Measurements from ENCODE around the gene ADGRG3. TPM values are rescaled to one million over a fixed set of nuclear protein-coding genes. Genes with fewer than 3 reads are reported as not detected.
A peak's percentile ranks its signal among the peaks of the same experiment; 100 is the strongest.

The ADGRG3 gene
- total and polyA plus RNA-seq, 2 experiments from 2014 or later = not detected

DNA sequence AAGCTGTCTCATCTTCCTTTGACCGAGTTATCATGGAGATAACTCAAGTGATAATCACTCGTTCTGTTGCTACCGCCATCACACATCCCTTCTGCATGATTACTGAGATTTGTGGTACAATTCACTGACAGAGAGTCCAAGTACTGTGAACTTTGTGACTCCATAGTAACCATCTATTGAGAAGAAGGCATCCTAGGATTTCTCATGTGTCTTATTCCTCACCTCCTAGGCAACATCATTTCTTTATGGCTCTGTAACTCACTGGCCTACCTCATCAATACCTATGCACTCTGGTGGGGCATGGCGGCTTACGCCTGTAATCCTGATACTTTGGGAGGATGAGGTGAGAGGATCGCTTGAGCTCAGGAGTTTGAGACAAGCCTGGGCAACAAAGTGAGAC is 45.9 kb downstream of the ADGRG3 start:
- WGBS, 2 experiments (ENCODE audit: low coverage in 1 of 2, low lambda C conversion rate in 2 of 2, missing lambda C conversion rate in 2 of 2) = 71 to 73% methylated on average over 6 of the region's 6 CpGs
- Histone ChIP-seq H3K27me3 (replicated peaks; ENCODE audit: insufficient read depth) (peaks cover 64% of the 10 kb centered on the region), H3K4me3 (no peak overlapping the region), H3K4me1 (ENCODE audit: insufficient read depth) (no peaks in the 10 kb centered on the region), H3K9me3 (ENCODE audit: low read depth) (no peaks in the 10 kb centered on the region), H3K27ac (no peak overlapping the region), H3K36me3 (ENCODE audit: low read depth) (no peaks in the 10 kb centered on the region), H3K4me2 (ENCODE audit: unreplicated experiment) (no peak overlapping the region), H3K79me2 (ENCODE audit: insufficient read depth) (no peaks in the 10 kb centered on the region), H2AFZ (no peak overlapping the region), H4K20me1 (ENCODE audit: insufficient read depth) (no peaks in the 10 kb centered on the region; the same call in 1 of the 2 replicates), H3K9ac (no peak overlapping the region), H3F3A (ENCODE audit: insufficient read depth) (no peaks in the 10 kb centered on the region), H3K9me2 (ENCODE audit: insufficient read depth) (no peaks in the 10 kb centered on the region)
- in situ Hi-C loops (cut with MboI) = loop anchor here (10.0 kb wide), 1 partner anchor 129 kb away; no protein-coding TSS in a partner anchor
- TF ChIP-seq EZH2 (IDR thresholded peaks at IDR 0.05; ENCODE audit: insufficient read depth, poor library complexity, severe bottlenecking) (no peak), EZH2phosphoT487 (IDR thresholded peaks at IDR 0.05; ENCODE audit: insufficient read depth, low read depth) (no peak)
- no peak for DNase-seq

DNA sequence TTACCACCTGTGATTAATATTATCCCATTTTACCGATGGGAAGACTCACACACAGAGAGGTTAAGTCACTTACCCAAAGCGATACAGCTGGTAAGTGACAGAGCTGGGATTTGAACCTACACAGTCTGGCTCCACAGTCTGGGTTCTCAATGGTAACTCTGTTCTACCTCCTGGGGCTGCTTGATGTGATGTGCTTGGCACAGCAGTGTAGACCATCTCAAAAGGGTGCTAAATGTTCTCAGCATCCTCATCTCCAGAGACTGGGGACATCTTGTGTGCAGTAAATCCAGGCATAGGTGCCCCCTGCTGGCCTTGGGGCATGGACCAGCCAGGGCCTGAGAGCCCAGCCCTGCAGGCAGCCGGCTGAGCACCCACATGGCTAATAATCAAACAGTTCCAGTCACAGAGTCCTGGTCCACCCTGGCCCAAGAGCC is 52.1 kb downstream of the ADGRG3 start:
- WGBS, 2 experiments (ENCODE audit: low coverage in 1 of 2, low lambda C conversion rate in 2 of 2, missing lambda C conversion rate in 2 of 2) = 66 to 70% methylated on average over 3 of the region's 3 CpGs
- Histone ChIP-seq H3K4me2 (ENCODE audit: unreplicated experiment) (no peak overlapping the region), H3K4me3 (no peak overlapping the region), H3K27ac (no peak overlapping the region), H3K27me3 (replicated peaks; ENCODE audit: insufficient read depth) (peaks cover 9% of the 10 kb centered on the region; the same call in 1 of the 2 replicates), H4K20me1 (ENCODE audit: insufficient read depth) (no peaks in the 10 kb centered on the region), H3K4me1 (ENCODE audit: insufficient read depth) (no peaks in the 10 kb centered on the region), H3K9me3 (ENCODE audit: low read depth) (no peaks in the 10 kb centered on the region), H3K9me2 (ENCODE audit: insufficient read depth) (no peaks in the 10 kb centered on the region), H3K79me2 (ENCODE audit: insufficient read depth) (no peaks in the 10 kb centered on the region), H2AFZ (no peak overlapping the region), H3K36me3 (ENCODE audit: low read depth) (no peaks in the 10 kb centered on the region), H3K9ac (no peak overlapping the region), H3F3A (ENCODE audit: insufficient read depth) (no peaks in the 10 kb centered on the region)
- peak; percentile 74 for DNase-seq
- TF ChIP-seq EZH2phosphoT487 (IDR thresholded peaks at IDR 0.05; ENCODE audit: insufficient read depth, low read depth) (no peak), EZH2 (IDR thresholded peaks at IDR 0.05; ENCODE audit: insufficient read depth, poor library complexity, severe bottlenecking) (no peak)
- in situ Hi-C loops (cut with MboI) = no loop called here

DNA sequence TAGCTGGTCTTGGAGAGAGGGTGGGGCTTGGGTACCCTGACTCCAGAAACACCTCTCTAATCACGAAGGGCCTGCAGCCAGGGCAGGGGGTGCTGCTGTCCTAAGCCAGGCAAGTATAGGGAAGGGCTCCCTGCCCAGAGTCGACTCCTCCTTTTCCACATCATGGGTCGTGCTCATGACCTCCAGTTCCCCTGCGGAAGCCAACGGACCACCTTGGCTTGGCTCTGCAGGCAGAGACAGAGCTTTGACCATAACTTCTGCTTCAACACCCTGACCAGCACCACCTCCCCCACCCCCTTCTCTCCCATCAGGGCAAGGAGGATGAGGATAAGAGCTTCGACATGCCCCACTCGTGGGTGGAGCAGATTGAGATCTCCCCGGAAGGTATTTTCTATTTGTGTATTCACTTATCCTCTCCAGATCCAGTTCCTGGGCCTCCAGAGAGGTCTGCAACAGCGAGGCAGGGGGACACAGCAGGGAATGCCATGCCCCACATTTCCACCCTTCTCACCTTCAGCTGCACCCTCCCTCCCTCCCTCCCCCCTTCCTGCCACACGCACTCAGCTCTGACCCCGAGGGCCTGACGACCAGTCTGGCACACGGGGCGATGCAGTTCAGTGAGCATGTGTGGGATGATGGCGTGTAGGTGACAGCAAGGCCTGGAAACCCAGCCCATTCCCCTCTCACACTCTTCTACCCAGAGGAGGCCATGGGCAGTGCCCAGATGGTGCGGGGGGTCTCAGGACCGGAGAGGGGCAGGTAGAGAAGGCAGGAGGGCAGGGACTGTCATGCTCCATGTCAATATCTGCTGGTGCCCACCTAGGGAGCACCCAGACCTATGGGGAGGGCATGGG is 53.5 kb downstream of the ADGRG3 start:
- Histone ChIP-seq H3K4me1 (ENCODE audit: insufficient read depth) (no peaks in the 10 kb centered on the region), H3K36me3 (ENCODE audit: low read depth) (no peaks in the 10 kb centered on the region), H3K9ac (no peak overlapping the region), H3K27me3 (replicated peaks; ENCODE audit: insufficient read depth) (no peaks in the 10 kb centered on the region), H3K79me2 (ENCODE audit: insufficient read depth) (no peaks in the 10 kb centered on the region), H3K9me2 (ENCODE audit: insufficient read depth) (no peaks in the 10 kb centered on the region), H3F3A (ENCODE audit: insufficient read depth) (no peaks in the 10 kb centered on the region), H3K4me3 (no peak overlapping the region), H3K27ac (no peak overlapping the region), H2AFZ (no peak overlapping the region), H4K20me1 (ENCODE audit: insufficient read depth) (no peaks in the 10 kb centered on the region), H3K4me2 (ENCODE audit: unreplicated experiment) (no peak overlapping the region), H3K9me3 (ENCODE audit: low read depth) (no peaks in the 10 kb centered on the region)
- in situ Hi-C loops (cut with MboI) = no loop called here
- no peak for TF ChIP-seq EZH2 (IDR thresholded peaks at IDR 0.05; ENCODE audit: insufficient read depth, poor library complexity, severe bottlenecking)
- TF ChIP-seq EZH2phosphoT487 (IDR thresholded peaks at IDR 0.05; ENCODE audit: insufficient read depth, low read depth) = no peak
- 64 to 71% methylated on average over 13 to 17 of the region's 17 CpGs for WGBS, 2 experiments (ENCODE audit: low coverage in 1 of 2, low lambda C conversion rate in 2 of 2, missing lambda C conversion rate in 2 of 2)
- DNase-seq = no peak

DNA sequence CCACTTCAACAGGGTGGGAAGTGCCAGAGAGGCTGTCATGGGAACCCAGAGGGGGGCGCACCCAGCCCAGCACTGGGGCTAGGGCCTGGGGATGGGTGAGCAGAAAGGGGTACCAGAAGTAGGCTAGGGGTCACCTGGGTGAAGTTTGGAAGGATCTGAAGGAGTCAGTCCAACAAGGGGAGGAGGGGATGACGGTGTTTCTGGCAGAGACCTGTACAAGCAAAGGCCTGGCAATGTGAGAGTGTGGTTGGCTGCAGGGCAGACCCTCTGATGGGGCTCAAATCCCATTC is 54.0 kb downstream of the ADGRG3 start:
- Histone ChIP-seq H3K9ac (no peak overlapping the region), H3K79me2 (ENCODE audit: insufficient read depth) (no peaks in the 10 kb centered on the region), H3K4me3 (no peak overlapping the region), H3K4me1 (ENCODE audit: insufficient read depth) (no peaks in the 10 kb centered on the region), H4K20me1 (ENCODE audit: insufficient read depth) (no peaks in the 10 kb centered on the region), H3F3A (ENCODE audit: insufficient read depth) (no peaks in the 10 kb centered on the region), H3K27me3 (replicated peaks; ENCODE audit: insufficient read depth) (no peaks in the 10 kb centered on the region), H3K9me3 (ENCODE audit: low read depth) (no peaks in the 10 kb centered on the region), H3K9me2 (ENCODE audit: insufficient read depth) (no peaks in the 10 kb centered on the region), H3K27ac (no peak overlapping the region), H3K36me3 (ENCODE audit: low read depth) (no peaks in the 10 kb centered on the region), H3K4me2 (ENCODE audit: unreplicated experiment) (no peak overlapping the region), H2AFZ (no peak overlapping the region)
- no peak for DNase-seq
- in situ Hi-C loops (cut with MboI) = no loop called here
- TF ChIP-seq EZH2phosphoT487 (IDR thresholded peaks at IDR 0.05; ENCODE audit: insufficient read depth, low read depth) (no peak), EZH2 (IDR thresholded peaks at IDR 0.05; ENCODE audit: insufficient read depth, poor library complexity, severe bottlenecking) (no peak)
- 63 to 86% methylated on average over 2 of the region's 2 CpGs for WGBS, 2 experiments (ENCODE audit: low coverage in 1 of 2, low lambda C conversion rate in 2 of 2, missing lambda C conversion rate in 2 of 2)
